Ovary (tissue), 3 donors: ENCODE measurements around the gene DENND1A.

ENCODE experiments used
- POLR2A ChIP-seq: fragments of 450-650 bp; IDR thresholded peaks from one replicate; pipeline ENCODE4 v1.6.1; 2017; ENCODE audit warnings: antibody characterized with exemption, mild to moderate bottlenecking, moderate library complexity
- TF ChIP-seq, protein P1 (sequence below), 3 donors: fragments of 450-650 bp in 2 of 3; fragments of 200-600 bp in 1 of 3; IDR thresholded peaks; one replicate each; pipeline versions ENCODE4 v1.5.1 to v1.8.0; 2016 to 2022; ENCODE audit warnings: antibody characterized with exemption in 3 of 3, mild to moderate bottlenecking in 1 of 3
- donor health status: DM: no; HTN: no; CAD: no.

- no peak for TF ChIP-seq POLR2A
- TF ChIP-seq, protein P1, sequence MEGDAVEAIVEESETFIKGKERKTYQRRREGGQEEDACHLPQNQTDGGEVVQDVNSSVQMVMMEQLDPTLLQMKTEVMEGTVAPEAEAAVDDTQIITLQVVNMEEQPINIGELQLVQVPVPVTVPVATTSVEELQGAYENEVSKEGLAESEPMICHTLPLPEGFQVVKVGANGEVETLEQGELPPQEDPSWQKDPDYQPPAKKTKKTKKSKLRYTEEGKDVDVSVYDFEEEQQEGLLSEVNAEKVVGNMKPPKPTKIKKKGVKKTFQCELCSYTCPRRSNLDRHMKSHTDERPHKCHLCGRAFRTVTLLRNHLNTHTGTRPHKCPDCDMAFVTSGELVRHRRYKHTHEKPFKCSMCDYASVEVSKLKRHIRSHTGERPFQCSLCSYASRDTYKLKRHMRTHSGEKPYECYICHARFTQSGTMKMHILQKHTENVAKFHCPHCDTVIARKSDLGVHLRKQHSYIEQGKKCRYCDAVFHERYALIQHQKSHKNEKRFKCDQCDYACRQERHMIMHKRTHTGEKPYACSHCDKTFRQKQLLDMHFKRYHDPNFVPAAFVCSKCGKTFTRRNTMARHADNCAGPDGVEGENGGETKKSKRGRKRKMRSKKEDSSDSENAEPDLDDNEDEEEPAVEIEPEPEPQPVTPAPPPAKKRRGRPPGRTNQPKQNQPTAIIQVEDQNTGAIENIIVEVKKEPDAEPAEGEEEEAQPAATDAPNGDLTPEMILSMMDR (IDR thresholded peaks at IDR 0.05), result no peak
Observed at GRCh38 chr9:123609844-123610243, 320.1 kb downstream of the DENND1A start.
